GM18526 (cell line): ENCODE results near the gene HOXC9.

Source experiments
- POLR2A ChIP-seq: IDR thresholded peaks from 3 replicates; pipeline ENCODE4 v1.6.1; 2011; ENCODE audit not compliant: insufficient read length; ENCODE audit errors: extremely low read depth

The HOXC9 gene

GRCh38 chr12:54000116-54001114 is at the start of gene HOXC9:
TSS of gene HOXC9 (plus strand) at chr12:54000161. CDS start at chr12:54000189, 28 bp downstream.
- no peak for TF ChIP-seq POLR2A

DNA sequence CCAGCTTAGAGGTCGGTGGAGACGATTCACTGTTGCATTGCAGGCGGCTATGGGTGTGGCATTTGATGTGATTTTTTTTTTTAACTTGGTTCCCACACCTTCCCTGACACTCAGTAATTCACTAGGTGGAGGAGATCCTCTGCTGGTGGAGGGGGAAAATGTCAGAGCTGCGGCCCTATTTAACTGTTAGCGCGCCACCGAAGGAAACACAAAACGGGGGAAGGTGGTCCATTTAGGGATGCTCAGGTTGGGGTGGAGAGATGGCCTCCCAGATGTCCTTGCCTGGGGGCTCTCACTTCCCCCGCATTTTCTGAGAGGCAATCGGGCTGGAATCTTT is 49.6 kb upstream of the HOXC9 start:
- TF ChIP-seq POLR2A, result no peak

- TF ChIP-seq POLR2A, result no peak
Observed at GRCh38 chr12:53950789-53951576, 49.0 kb upstream of the HOXC9 start.

DNA sequence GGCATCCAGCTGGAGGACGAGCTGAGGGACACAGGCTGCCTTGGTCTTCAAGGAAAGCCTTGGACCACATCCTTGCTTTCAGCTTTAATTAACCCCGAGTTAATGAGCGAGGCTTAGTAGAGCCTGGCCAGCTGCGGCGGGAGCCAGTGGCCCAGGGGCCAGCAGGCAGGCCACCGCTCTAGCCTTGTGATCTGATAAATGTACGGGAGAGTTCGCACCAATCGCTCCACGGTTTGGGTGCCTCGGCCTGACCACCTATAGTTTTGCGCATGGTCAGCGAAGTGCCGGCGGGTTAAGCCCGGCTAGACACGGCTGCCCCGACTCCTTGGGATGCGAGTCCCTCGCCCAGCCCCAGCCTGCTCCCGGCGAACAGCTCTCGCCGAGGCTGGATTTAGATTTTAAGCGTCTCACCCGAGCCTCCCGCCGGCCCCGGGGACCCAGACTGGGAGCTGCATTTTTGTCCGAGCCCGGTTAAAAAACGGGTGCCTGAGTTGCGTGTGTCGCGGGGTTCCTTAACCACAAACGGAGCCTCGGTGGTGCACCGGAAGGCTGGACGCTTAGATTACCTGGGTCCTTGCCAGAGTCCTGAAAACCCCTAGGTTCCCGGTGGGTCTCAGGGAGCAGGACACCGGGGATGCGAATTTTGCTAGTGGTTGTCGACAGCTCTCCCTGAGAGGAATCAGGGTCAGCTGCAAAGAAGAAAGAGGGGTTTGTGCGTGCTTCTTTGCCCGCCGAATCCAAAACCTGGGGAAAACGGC is 48.2 kb upstream of the HOXC9 start:
- TF ChIP-seq POLR2A, result no peak

- no peak for TF ChIP-seq POLR2A
Observed at GRCh38 chr12:53952335-53952694, 47.6 kb upstream of the HOXC9 start.

DNA sequence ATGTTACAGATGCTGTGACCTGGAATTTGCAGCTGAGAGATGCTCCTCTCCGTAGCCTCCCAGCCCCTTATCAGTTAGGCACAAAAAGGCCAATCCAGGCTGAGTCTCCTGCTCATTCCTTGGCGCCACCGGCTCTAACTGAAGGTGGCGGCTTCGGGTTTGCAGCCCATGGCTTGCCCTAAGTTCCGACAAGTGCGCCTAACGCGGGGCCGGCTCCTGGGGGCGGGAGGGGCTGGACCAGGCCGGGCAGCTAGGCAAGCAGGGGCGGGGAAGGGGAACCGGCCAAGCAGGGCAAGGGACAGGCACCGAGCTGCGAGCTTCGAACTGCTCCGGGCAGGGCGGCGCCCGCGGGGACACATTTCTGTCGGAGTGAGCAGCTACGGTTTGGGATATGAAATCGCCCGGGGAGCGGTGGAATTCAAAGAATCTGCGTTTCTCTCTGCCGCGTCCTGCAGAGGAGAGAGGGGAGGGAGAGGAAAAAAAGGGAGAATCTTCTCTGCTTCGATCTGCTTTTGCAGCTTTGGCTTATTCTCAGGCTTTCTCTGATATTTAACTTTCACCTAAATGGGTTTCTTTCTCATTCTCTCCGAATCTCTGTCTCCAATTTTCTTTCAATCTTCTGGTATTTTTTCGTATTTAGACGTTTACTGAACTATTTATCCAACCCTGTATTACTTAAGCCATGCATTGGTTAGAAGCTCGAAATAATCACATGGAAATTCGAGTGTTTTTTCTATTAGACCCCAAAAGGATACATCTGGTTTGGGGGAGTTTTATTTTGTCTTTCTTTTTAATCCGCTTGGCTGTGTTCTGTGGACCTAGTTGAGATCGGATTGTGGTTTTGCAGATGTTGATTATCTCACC is 46.9 kb upstream of the HOXC9 start:
- TF ChIP-seq POLR2A, result no peak

DNA sequence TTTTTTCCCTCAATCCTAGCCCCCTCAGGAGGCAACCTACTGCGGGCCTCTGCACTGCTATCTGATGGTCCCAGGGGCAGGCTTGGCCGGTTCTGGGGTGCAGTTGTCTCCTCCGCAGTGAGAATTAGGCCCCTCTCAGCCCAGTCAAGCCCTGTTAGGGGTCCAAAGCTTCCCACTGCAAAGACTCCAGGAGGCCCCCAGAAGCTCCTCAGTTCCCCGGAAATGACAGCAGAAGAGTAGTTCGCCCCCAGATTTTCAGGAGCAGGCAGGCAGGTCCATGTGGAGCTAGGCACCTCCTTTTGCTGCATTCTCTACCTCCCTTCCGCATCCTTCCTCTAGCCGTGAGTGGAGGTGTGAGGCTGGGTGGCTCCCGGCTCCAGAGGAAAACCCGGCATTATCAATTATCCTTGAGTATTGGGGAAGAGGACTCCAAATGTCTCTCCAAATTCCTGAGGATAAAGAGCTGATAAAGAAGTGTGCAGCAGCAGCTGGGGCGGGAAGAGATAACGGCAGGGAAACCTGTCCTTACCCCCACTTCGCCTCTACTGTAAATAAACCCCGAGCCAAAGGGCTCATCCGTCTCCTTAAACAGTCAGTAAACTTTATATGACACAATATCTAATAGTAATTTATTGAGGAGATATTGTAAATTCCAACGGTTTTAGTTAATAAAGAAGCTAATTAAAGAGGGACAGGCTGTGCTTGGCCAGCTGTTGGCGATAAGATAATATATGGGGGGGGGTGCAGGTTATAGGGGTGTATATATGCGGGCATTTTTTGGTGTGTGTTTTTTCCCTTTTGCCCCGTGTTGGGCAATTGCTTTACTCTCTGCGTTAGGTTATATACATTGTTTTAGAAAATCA is 45.9 kb upstream of the HOXC9 start:
- no peak for TF ChIP-seq POLR2A

DNA sequence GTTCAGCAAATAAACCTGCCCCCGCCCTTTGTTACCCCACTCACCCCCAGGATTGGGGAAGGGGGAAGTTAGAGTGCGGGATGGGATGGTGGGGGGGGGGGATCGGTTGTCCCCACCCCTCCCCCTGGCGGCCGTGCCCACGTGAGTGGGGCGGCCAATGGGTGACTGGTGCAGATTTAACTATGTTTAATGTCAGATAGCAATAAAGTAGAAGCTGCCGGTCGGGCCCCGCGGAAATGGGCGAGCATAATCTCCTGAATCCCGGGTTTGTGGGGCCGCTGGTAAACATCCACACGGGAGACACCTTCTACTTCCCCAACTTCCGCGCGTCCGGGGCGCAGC is 45.3 kb upstream of the HOXC9 start, which contains the start of gene HOXC12:
HOXC12 (plus strand) TSS at position 210 of the 342 bp plus-strand sequence; CDS start at position 237, 27 bp downstream.
- no peak for TF ChIP-seq POLR2A

- TF ChIP-seq POLR2A, result no peak
Observed at GRCh38 chr12:53955036-53955775, 44.8 kb upstream of the HOXC9 start.

GRCh38 chr12:53955776-53956250 is 44.1 kb upstream of the HOXC9 start:
- no peak for TF ChIP-seq POLR2A

DNA sequence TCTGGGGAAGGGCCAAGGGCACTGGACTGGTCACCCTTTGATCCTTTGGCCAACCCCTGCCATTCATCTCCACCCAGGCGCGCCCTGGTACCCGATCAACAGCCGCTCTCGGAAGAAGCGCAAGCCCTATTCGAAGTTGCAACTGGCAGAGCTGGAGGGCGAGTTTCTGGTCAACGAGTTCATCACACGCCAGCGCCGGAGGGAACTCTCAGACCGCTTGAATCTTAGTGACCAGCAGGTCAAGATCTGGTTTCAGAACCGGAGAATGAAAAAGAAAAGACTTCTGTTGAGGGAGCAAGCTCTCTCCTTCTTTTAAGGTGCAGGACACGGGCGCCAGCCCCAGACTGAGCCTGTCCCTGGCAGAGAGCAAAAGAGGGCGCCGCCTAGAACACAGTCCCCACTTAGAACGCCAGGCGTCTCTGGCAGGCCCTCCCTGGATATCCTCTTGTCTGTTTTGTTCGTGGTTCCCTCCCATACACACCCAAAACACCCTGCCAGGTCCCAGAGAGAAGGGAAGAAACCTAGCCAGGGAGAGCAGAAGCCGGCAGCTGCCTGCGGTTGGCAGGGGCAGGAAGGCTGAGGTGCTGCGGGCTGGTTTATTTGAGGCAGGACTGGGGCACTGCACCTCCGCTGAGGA is 43.6 kb upstream of the HOXC9 start:
- no peak for TF ChIP-seq POLR2A

GRCh38 chr12:53956914-53957536 is 42.9 kb upstream of the HOXC9 start:
- no peak for TF ChIP-seq POLR2A
